ENCODE results near the gene ITGB5.
"Not testable (repeated sequence)": the region's sequence is repeated elsewhere in the genome, so short reads cannot be mapped to it uniquely, and the experiment has no call there.

The ITGB5 gene

DNA sequence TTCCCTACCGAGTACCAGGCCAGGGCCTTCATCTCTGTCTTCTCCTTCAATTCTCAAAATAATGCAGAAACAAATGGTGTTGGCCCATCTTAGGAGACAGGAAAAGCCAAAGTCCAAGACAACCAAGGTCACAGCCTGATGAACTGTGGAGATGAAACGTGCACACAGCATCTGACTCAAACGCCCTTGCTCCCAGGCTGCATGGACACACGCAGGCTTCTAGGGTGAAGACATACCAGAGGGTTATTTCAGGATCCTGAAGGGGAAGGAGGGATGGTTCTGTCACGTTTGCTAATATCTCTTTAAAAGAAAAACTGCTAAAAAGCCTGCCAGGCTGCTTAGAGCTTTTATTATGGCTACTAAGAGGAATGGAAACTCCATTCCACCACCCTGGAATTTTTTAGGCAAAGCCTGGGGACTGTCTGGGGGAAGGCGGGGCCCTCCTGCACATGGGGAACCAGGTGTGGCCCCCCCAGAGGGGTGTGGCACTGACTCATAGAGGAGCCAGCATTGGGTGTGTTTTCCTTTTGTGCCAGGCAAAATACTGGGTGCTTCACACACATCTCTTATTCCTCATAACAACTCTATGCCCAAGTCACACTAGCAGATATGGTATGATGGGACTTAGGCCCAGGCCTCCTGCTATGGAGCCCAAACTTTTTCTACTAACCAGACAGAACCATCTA is 94.0 kb downstream of the ITGB5 start:
- no peak for FAIRE-seq
- no peak for DNase-seq (ENCODE audit: insufficient read length, low spot score)
- TF ChIP-seq POLR2A (IDR thresholded peaks at IDR 0.05; ENCODE audit: low read depth, low read length): no peak

DNA sequence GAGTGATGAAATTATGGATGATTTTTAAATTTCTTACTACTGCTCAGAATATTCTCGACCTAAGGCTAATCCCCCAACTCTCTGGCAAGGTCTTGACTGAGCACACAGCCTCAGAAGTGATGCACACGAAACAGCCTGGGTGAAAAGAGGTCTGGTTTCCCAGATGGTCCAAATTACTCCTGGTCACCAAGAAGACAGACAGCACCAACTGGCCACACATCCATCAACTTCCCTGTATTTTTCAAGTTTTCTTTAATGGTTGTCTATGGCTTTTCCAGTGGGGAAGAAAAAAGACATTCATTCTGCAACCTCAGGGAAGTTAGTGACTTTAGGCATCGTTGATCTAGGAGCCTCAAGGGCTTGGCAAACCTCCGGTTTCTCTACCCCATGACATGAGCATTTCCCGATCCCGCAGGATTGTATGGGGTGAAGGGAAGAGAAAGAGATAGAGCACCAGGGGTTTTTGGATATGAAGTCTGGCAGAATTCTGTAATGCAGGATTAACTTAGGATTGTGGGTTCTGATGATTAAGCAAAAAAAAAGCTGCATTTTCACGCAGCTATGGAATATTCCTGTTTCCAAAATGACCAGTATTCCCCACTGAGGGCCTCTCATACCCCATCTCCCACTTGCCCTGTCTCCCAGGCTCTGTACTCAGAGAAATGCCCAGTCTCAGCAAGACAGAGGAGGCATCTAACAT is 94.7 kb downstream of the ITGB5 start:
- no peak for TF ChIP-seq POLR2A (IDR thresholded peaks at IDR 0.05; ENCODE audit: low read depth, low read length)
- FAIRE-seq: no peak

DNA sequence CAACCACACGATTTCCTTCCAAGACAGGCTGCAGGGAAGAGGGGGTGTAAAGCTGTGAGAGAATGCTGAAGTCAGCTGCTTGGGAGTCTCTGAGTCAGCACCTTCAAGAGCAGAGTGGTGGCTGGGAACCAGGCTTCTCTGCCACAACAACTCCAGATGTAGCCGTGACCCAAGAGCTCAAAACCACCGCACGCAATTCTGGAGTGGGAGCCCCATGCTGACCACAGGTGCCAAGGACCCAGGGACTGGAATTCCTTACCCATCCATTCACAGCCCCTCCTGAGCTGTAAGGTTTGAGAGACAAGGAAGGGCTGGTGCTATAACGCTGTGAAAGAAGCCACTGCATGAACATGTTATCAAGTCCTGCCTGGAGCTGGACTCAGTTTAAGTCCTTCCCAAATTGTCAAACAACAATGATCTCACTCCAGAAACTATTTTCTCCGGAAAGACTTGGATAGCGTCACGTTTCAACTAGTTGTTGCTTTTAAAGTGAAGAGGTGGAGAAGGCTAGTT is 95.5 kb downstream of the ITGB5 start:
- no peak for DNase-seq (ENCODE audit: insufficient read length, low spot score)

More for the DNA sequence above, 94.7 kb downstream of the ITGB5 start:
- no peak for DNase-seq (ENCODE audit: insufficient read length, low spot score)

DNA sequence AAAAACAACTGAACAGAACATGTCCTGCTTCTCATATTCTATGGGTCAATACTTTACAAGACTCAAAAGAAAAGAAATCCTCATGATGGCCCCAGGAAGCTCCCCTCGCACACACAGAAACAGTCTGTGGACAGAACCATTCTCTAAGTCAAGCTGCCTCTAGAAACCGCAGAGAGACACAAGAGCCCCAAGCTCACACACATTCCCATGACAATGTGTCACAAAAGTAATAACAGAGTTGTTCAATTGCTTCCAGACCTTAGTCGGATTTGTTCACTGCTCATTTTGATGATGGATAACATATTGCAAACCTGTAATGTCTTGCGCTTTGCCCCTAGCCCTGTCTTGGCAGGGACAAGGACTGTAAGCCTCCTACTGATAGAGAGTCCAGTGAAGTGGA is 96.0 kb downstream of the ITGB5 start:
- FAIRE-seq (no peak), DNase-seq (ENCODE audit: insufficient read length, low spot score) (no peak)
- no peak for TF ChIP-seq POLR2A (IDR thresholded peaks at IDR 0.05; ENCODE audit: low read depth, low read length)

More for the DNA sequence above, 95.5 kb downstream of the ITGB5 start:
- TF ChIP-seq POLR2A (IDR thresholded peaks at IDR 0.05; ENCODE audit: low read depth, low read length): no peak
- FAIRE-seq: no peak

DNA sequence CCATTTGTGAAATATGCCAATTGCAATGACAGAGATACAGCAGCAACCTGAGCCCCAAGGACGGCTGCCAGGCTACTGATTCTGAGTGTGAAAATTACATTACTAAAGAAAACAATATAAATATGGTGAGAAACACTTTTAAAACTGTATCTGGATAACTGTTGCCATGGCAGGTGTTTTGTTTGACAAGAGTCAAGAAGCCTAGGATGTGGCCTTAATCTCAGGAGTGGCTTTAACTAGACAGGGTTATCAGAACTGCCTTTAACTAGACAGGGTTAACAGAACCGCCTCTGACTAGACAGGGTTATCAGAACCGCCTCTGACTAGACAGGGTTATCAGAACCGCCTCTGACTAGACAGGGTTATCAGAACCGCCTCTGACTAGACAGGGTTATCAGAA is 98.1 kb downstream of the ITGB5 start:
- FAIRE-seq; DNase-seq (ENCODE audit: insufficient read length, low spot score): not testable (repeated sequence)

DNA sequence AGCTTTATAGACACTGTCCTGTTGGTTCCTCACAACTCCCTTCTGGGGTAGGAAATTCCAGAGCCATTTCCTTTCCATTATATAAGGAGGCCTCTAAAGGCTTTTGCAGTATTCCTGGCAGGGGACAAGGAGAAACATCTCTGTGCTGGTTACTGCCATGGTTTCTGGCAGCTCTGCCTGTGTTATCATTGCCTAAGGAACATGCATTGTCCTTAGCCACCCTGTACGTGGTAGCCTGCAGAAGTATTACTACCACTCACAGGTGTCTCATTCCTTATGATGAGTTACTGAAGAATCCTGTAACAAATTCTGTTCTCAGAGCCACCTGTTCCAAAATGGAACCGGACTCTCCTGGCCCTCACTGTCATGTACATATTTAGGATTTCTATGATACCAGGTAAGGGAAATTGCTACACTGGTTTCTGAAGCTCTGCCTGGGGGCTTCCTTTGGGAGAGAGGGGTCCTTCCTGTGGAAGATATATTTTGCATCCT is 98.9 kb downstream of the ITGB5 start:
- FAIRE-seq: no peak
- TF ChIP-seq POLR2A (IDR thresholded peaks at IDR 0.05; ENCODE audit: low read depth, low read length): no peak
- DNase-seq (ENCODE audit: insufficient read length, low spot score): no peak

DNA sequence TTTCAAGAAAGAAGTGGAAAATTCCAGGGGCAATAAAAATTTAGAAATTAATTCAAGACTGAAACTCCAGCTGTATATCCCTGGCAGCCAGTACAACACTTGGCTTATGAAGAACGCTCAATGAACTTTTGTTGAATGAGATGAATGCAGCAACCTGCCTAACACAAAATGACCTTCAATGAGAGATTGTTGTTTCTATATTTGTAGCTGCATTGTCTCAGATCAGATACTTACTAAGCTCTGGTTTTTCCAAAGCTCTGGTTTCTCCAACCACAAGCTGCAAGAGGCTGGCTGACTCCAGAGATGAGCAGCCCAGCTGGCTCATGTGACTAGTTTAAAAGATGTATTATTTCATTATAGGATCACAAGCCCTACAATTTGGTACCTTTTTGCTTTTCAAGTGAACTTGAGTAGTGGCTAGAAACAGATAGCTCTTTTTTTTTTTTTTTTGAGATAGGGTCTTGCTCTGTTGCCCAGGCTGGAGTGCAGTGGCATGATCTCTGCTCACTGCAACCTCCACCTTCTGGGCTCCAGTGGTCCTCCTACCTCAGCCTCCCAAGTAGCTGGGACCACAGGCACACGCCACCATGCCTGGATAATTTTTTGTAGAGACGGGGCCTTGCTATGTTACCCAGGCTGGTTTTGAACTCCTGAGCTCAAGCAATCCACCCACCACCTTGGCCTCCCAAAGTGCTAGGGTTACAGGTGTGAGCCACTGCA is 99.5 kb downstream of the ITGB5 start:
- FAIRE-seq (no peak), DNase-seq (ENCODE audit: insufficient read length, low spot score) (no peak)
- TF ChIP-seq POLR2A (IDR thresholded peaks at IDR 0.05; ENCODE audit: low read depth, low read length): no peak

DNA sequence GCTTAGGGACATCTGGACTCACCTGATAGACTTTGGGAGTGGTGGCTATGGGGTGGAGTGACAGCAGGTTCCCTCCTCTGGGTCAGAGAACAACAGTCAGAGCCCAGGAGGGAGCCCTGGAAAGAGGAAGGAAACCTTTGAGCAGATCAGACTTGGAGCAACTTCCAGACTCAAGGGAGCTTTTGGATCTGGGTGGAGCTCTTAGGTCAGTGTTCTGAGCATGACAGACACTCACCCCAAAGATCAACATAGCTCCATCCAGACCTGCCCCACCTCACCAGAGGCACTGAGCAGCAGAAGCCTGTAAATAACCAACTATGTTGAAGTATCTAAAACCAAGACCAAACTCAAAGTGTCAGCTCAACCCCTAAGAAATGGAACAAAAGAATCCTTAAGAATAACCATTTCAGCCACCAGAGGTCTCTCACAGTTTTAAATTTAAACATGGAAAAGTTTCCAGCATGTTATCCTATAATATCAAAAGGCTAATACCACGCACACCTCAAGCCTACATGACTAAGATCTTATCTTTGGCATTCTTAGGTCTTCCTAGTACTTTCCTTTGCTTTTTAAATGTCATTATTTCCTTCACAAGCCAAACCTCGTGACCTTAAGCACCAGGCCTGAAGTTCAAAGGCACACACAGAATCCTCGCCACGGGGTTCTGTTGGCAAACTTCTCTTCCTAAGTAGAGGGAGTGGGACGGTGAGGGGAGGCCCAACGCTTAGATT is 100.5 kb downstream of the ITGB5 start:
- no peak for DNase-seq (ENCODE audit: insufficient read length, low spot score)
- FAIRE-seq: no peak
- no peak for TF ChIP-seq POLR2A (IDR thresholded peaks at IDR 0.05; ENCODE audit: low read depth, low read length)

DNA sequence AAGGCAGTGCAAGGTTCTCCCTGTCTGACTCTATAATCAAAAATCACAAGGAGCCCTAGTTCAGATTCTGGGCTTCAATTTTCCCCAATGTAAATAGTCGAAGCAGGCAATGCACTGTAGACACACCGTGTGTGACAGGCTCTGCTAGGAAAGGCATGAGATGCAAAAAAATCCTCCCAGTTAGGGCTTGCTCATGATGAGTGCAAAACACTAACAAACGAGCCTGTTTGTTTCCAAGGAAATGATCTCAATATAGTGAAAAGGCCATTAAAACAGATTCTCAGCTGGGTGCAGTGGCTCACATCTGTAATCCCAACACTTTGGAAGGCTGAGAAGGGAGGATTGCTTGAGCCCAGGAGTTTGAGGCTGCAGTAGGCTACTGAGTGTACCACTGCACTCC is 101.2 kb downstream of the ITGB5 start:
- DNase-seq (ENCODE audit: insufficient read length, low spot score): no peak
- FAIRE-seq: no peak
- TF ChIP-seq POLR2A (IDR thresholded peaks at IDR 0.05; ENCODE audit: low read depth, low read length): no peak

DNA sequence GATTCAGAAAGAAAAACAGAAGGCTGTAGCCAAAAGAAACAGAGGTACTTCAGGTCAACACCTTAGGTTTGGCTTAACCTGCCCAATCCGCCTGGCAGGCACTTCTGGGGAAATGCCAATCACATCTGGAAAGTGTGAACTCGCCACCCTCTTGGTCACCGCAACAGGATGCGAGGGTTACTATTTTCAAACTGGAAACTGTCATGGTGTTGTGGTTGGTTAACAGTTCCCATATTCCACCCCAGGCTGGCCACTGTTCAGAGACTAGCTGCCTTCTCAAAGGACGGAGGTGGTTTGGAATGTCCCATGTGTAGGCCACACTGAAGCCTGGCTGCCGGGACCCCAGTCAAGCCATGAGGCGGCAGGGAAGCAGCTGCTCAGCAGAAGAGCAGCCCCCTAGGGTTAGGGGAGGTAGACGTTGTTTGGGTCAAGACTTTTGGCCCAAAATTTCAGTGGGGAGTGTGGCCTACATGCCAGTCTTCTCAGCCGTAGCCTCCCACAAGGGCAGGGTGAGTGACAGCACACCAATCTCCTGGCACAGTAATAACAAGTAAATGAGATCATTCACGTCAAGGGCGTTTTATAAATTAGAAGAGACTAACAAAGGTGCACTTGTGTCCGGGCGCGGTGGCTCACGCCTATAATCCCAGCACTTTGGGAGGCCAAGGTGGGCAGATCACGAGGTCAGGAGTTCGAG is 102.3 kb downstream of the ITGB5 start:
- DNase-seq (ENCODE audit: insufficient read length, low spot score) (no peak), FAIRE-seq (no peak)
- no peak for TF ChIP-seq POLR2A (IDR thresholded peaks at IDR 0.05; ENCODE audit: low read depth, low read length)

DNA sequence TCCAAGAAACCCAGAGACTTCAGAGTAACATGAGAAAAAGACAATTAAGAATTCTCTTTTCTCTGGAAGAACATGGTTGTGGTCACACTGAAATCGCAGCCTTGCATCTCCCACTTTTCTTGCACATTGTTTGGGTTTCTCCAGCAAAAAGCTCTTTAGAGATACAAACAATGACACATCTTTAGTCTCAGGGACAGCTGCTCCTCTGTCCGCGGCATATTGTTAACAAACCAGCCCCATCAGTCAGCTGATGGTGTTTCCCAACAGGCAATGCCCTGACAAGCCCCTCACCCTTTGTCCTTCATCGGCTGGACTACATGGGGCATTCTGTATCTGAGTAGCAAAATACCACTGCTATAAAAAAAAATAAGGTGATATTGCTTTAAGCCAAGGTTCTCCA is 103.5 kb downstream of the ITGB5 start:
- no peak for TF ChIP-seq POLR2A (IDR thresholded peaks at IDR 0.05; ENCODE audit: low read depth, low read length)
- DNase-seq (ENCODE audit: insufficient read length, low spot score): no peak
- FAIRE-seq: no peak

DNA sequence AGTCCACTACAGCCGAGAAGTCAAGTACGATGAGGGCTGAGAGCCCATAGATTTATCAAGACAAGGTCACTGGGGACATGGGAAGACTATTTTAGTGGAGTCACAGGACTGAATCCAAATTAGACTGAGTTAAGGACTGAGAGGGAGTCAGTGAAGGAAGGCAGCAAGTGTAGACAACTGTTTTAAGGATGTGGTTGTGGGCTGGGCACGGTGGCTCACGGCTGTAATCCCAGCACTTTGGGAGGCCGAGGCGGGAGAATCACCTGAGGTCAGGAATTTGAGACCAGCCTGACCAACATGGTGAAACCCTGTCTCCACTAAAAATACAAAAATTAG is 104.8 kb downstream of the ITGB5 start:
- FAIRE-seq; DNase-seq (ENCODE audit: insufficient read length, low spot score): not testable (repeated sequence)
